Measurements from ENCODE around the gene ZNF777.
A peak's percentile ranks its signal among the peaks of the same experiment; 100 is the strongest.
"Not testable (repeated sequence)": the region's sequence is repeated elsewhere in the genome, so short reads cannot be mapped to it uniquely, and the experiment has no call there.

The ZNF777 gene

GRCh38 chr7:149454750-149455149 lies 6.1 kb downstream of the ZNF777 start:
- H3K4me1 Mint-ChIP-seq: peaks cover 12% of the 10 kb centered on the region

DNA sequence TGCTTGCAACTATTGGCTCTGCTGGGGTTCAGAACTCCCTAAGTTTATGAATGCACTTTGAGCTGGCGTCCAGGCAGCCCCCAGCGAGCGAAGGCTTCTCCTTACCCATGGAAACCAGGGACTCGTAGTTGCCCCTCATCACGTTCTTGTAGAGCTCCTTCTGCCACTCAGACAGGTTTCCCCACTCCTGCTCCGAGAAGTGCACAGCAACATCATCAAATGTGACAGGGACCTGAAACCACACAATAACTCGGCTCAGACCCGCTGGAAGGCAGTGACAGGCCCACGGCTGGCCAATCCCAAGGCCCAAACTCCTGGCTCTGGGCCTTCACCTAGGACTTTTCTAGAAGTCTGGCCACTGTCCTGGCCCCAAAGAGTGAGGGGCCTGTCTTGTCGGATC lies 6.9 kb downstream of the ZNF777 start:
- no peak for TF ChIP-seq CTCF (IDR thresholded peaks at IDR 0.05)
- Mint-ChIP-seq H3K9me3 (no peaks in the 10 kb centered on the region), H3K4me3 (no peak overlapping the region), H3K27me3 (ENCODE audit: low read depth, poor library complexity) (peaks cover 6% of the 10 kb centered on the region), H3K4me1 (peaks cover 11% of the 10 kb centered on the region), H3K36me3 (ENCODE audit: low read depth) (peaks cover 51% of the 10 kb centered on the region), H3K27ac (no peak overlapping the region)
- DNase-seq: no peak

More at GRCh38 chr7:149454750-149455149, 6.1 kb downstream of the ZNF777 start:
- no peaks in the 10 kb centered on the region for H3K9me3 Mint-ChIP-seq
- H3K27ac Mint-ChIP-seq: peak overlapping the region; percentile 80
- no peak for TF ChIP-seq CTCF (IDR thresholded peaks at IDR 0.05)
- DNase-seq: no peak
- H3K36me3 Mint-ChIP-seq (ENCODE audit: low read depth): peaks cover 46% of the 10 kb centered on the region
- H3K4me3 Mint-ChIP-seq: no peak overlapping the region
- H3K27me3 Mint-ChIP-seq (ENCODE audit: low read depth, poor library complexity): peaks cover 8% of the 10 kb centered on the region

DNA sequence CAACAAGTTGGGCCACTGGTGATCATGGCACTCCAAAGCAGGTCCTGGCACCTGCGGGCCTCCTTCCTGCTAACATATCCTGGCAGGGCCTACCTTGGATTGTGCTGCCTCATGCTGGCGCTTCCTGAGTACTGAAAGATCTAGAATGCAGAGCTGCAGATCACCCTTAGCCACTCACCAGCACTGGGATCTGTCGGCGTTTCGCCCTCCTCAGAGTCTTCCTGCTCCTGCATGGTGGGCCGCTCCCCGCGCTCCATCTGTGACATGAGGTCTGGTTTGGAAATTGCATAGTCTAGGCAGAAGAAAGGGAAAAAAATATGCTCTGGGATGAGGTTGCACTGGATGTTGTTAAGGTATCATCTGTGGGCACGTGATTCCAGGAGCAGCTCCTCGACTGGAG lies 10.0 kb downstream of the ZNF777 start:
- Mint-ChIP-seq H3K36me3 (ENCODE audit: low read depth) (peaks cover 67% of the 10 kb centered on the region), H3K27ac (no peak overlapping the region)
- DNase-seq: no peak

DNA sequence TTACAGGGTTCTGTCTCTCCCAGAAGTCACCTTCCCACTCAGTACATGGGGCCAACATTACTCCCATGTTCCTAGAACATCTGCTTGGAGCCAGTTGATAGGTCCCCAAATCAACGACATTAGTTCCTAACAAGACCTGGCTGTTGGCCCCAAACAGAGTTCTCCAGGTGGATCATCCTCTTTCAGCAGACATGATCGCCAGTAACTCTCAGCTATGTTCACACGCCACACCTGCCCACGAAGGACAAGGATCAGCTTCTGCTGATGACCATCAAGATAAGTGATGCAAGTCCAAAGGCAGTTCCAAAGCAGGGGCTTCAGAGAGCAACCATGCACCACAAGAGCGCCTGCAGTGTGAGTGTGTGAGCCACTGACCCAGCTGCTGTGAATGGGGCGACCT lies 11.0 kb downstream of the ZNF777 start:
- peaks cover 63% of the 10 kb centered on the region for H3K36me3 Mint-ChIP-seq (ENCODE audit: low read depth)
- DNase-seq: no peak
- H3K27ac Mint-ChIP-seq: no peak overlapping the region
- no peaks in the 10 kb centered on the region for H3K27me3 Mint-ChIP-seq (ENCODE audit: low read depth, poor library complexity)
- no peaks in the 10 kb centered on the region for H3K9me3 Mint-ChIP-seq
- H3K4me3 Mint-ChIP-seq: no peak overlapping the region
- H3K4me1 Mint-ChIP-seq: no peaks in the 10 kb centered on the region
- TF ChIP-seq CTCF (IDR thresholded peaks at IDR 0.05): no peak

More for the DNA sequence above, 10.0 kb downstream of the ZNF777 start:
- H3K27me3 Mint-ChIP-seq (ENCODE audit: low read depth, poor library complexity): no peaks in the 10 kb centered on the region
- H3K4me3 Mint-ChIP-seq: no peak overlapping the region
- H3K9me3 Mint-ChIP-seq: no peaks in the 10 kb centered on the region
- H3K4me1 Mint-ChIP-seq: no peaks in the 10 kb centered on the region
- no peak for TF ChIP-seq CTCF (IDR thresholded peaks at IDR 0.05)

DNA sequence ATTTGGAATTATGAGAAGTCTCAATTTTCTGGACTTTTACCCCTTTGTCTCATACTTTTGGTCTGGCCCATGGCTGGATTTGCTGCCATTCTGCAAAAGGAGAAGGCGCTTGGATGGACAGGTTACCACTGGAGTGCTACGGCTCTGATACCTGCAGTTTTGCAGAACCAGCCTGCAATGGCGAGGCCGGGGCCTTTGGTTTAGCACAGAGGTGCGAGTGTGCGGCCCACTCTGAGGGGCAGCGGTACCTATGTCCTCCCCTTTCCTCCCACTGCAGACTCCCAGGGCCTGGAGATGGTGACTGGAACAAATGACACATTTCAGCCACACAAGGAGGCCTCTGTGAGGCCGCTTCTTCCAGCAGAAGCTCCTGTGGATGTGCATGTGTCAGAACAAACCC lies 11.9 kb downstream of the ZNF777 start:
- no peak for DNase-seq
- no peaks in the 10 kb centered on the region for H3K4me1 Mint-ChIP-seq
- H3K27ac Mint-ChIP-seq: no peak overlapping the region
- peaks cover 62% of the 10 kb centered on the region for H3K36me3 Mint-ChIP-seq (ENCODE audit: low read depth)
- H3K4me3 Mint-ChIP-seq: no peak overlapping the region
- no peaks in the 10 kb centered on the region for H3K9me3 Mint-ChIP-seq
- TF ChIP-seq CTCF (IDR thresholded peaks at IDR 0.05): no peak
- H3K27me3 Mint-ChIP-seq (ENCODE audit: low read depth, poor library complexity): no peaks in the 10 kb centered on the region

- H3K4me3 Mint-ChIP-seq; DNase-seq; H3K9me3 Mint-ChIP-seq; H3K4me1 Mint-ChIP-seq; H3K27me3 Mint-ChIP-seq (ENCODE audit: low read depth, poor library complexity); H3K27ac Mint-ChIP-seq: not testable (repeated sequence)
- H3K36me3 Mint-ChIP-seq (ENCODE audit: low read depth): peaks cover 53% of the 10 kb centered on the region
These were observed 14.8 kb downstream of the ZNF777 start for GRCh38 chr7:149446026-149446425.

Measured in nephron progenitor cell (in vitro differentiated cells).